DOHH2 (cell line): Measurements from ENCODE around the gene ADPRS.

ENCODE experiments used
- H3F3A ChIP-seq: fragments of 200-600 bp; sonication (generic), shearing (Covaris generic); 2 replicates; pipeline ENCODE4 v1.6.0; 2016; ENCODE audit warnings: antibody characterized with exemption, mild to moderate bottlenecking; ENCODE audit not compliant: control insufficient read depth, insufficient read depth
- H3K27ac ChIP-seq: fragments of 200-600 bp; sonication (generic); 2 replicates; pipeline ENCODE4 v1.5.1; 2014; ENCODE audit warnings: low read depth, mild to moderate bottlenecking, low read length, moderate library complexity
- H3K27me3 ChIP-seq: fragments of 200-600 bp; sonication (generic); 2 replicates; pipeline ENCODE4 v1.6.1; 2014; ENCODE audit warnings: mild to moderate bottlenecking, low read length, mixed read lengths; ENCODE audit not compliant: control insufficient read depth
- H3K36me3 ChIP-seq: fragments of 200-600 bp; sonication (generic); 2 replicates; pipeline ENCODE4 v1.6.1; 2014; ENCODE audit warnings: mild to moderate bottlenecking, low read length, moderate library complexity, mixed read lengths; ENCODE audit not compliant: control insufficient read depth
- H3K4me1 ChIP-seq: fragments of 200-600 bp; sonication (generic); 2 replicates; pipeline ENCODE4 v1.6.1; 2014; ENCODE audit warnings: mild to moderate bottlenecking, low read length, mixed read lengths; ENCODE audit not compliant: control insufficient read depth
- H3K4me2 ChIP-seq: fragments of 200-600 bp; sonication (generic); 2 replicates; pipeline ENCODE4 v1.6.0; 2014; ENCODE audit warnings: mild to moderate bottlenecking, low read length, moderate library complexity
- H3K4me3 ChIP-seq: fragments of 200-600 bp; sonication (generic); 2 replicates; pipeline ENCODE4 v1.5.1; 2014; ENCODE audit warnings: mild to moderate bottlenecking, low read length, mixed read lengths
- H3K79me2 ChIP-seq: fragments of 200-600 bp; sonication (generic); 2 replicates; pipeline ENCODE4 v1.6.1; 2014; ENCODE audit warnings: mild to moderate bottlenecking, low read length, mixed read lengths; ENCODE audit not compliant: control insufficient read depth
- H3K9me2 ChIP-seq: fragments of 200-600 bp; sonication (generic); replicated peaks from 2 replicates; pipeline ENCODE4 v1.6.1; 2014; ENCODE audit warnings: mild to moderate bottlenecking, low read length, mixed read lengths; ENCODE audit not compliant: control insufficient read depth
- H3K9me3 ChIP-seq: fragments of 200-600 bp; sonication (generic); 2 replicates; pipeline ENCODE4 v1.6.1; 2014; ENCODE audit warnings: antibody characterized with exemption, low read length, mixed read lengths; ENCODE audit not compliant: control insufficient read depth, insufficient read depth
- H4K20me1 ChIP-seq: fragments of 200-600 bp; sonication (generic); 2 replicates; pipeline ENCODE4 v1.6.0; 2014; ENCODE audit warnings: low read depth, mild to moderate bottlenecking, antibody characterized with exemption, low read length, moderate library complexity; ENCODE audit not compliant: control insufficient read depth, insufficient read depth
- EZH2phosphoT487 ChIP-seq: fragments of 200-600 bp; sonication (generic); IDR thresholded peaks from 2 replicates; pipeline ENCODE4 v1.6.1; 2017; ENCODE audit warnings: borderline replicate concordance, mild to moderate bottlenecking, antibody characterized with exemption, low read length, moderate library complexity, mixed read lengths
- TF ChIP-seq, protein P1 (sequence below): fragments of 200-600 bp; sonication (generic); IDR thresholded peaks from one replicate; pipeline ENCODE4 v1.5.1; 2014; ENCODE audit warnings: antibody characterized with exemption, mild to moderate bottlenecking, low read depth, low read length; ENCODE audit not compliant: poor library complexity, severe bottlenecking

ADPRS gene

DNA sequence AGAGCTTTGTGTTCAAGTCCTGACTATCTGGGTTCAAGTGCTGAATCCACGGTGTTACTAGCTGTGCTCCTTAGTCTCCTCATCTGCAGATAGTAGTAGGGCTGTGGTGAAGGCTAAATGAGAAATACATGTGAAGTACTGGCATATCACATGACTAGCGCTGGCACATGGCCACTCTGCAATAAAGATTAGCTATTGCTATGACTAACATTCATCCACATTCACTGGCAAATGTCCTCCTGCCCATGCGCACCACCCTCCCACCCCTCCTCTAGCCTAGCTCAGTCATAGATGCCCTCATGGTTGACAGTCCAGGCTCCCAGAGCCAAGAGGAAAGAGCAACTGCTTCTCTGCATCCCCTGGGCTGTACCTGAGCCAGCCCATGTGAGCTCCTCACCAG lies 44.8 kb downstream of the ADPRS start:
- Histone ChIP-seq H3K27me3 (no peaks in the 10 kb centered on the region), H3K4me3 (no peak overlapping the region), H3K4me1 (no peaks in the 10 kb centered on the region), H3K79me2 (no peaks in the 10 kb centered on the region), H3K9me2 (no peaks in the 10 kb centered on the region), H3K27ac (no peak overlapping the region), H3K4me2 (no peak overlapping the region), H3K36me3 (peaks cover 25% of the 10 kb centered on the region), H3F3A (no peaks in the 10 kb centered on the region), H4K20me1 (no peaks in the 10 kb centered on the region), H3K9me3 (no peaks in the 10 kb centered on the region)
- TF ChIP-seq EZH2phosphoT487 = no peak
- TF ChIP-seq, protein P1, sequence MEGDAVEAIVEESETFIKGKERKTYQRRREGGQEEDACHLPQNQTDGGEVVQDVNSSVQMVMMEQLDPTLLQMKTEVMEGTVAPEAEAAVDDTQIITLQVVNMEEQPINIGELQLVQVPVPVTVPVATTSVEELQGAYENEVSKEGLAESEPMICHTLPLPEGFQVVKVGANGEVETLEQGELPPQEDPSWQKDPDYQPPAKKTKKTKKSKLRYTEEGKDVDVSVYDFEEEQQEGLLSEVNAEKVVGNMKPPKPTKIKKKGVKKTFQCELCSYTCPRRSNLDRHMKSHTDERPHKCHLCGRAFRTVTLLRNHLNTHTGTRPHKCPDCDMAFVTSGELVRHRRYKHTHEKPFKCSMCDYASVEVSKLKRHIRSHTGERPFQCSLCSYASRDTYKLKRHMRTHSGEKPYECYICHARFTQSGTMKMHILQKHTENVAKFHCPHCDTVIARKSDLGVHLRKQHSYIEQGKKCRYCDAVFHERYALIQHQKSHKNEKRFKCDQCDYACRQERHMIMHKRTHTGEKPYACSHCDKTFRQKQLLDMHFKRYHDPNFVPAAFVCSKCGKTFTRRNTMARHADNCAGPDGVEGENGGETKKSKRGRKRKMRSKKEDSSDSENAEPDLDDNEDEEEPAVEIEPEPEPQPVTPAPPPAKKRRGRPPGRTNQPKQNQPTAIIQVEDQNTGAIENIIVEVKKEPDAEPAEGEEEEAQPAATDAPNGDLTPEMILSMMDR = no peak

DNA sequence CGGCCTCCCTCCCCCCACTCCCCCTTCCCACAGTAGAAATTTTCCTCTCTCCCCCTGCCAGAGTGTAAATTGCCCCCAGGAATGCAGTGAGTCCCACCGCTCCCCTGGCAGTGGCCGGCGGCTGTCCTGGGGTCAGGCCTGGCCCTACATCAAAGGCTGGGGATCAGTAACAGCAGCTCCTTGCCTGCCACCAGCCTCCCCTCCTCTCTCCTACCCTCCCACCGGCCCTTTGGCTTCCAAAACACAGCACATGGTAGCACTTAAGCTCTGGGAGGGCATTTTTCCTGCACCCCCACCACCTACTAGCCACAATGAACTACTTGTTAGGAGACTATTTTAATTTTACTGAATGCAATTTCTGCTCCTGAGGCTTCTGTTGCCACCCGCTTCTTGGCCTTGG lies 45.3 kb downstream of the ADPRS start:
- no peaks in the 10 kb centered on the region for H3K27me3 ChIP-seq
- H3F3A ChIP-seq = no peaks in the 10 kb centered on the region
- H3K4me2 ChIP-seq = no peak overlapping the region
- no peak overlapping the region for H3K27ac ChIP-seq
- no peak overlapping the region for H3K4me3 ChIP-seq
- peaks cover 27% of the 10 kb centered on the region for H3K36me3 ChIP-seq
- H3K79me2 ChIP-seq = no peaks in the 10 kb centered on the region
- H3K9me2 ChIP-seq = no peaks in the 10 kb centered on the region
- H4K20me1 ChIP-seq = no peaks in the 10 kb centered on the region
- no peaks in the 10 kb centered on the region for H3K4me1 ChIP-seq
- TF ChIP-seq EZH2phosphoT487 = no peak
- TF ChIP-seq, protein P1 = no peak
- H3K9me3 ChIP-seq = no peaks in the 10 kb centered on the region

DNA sequence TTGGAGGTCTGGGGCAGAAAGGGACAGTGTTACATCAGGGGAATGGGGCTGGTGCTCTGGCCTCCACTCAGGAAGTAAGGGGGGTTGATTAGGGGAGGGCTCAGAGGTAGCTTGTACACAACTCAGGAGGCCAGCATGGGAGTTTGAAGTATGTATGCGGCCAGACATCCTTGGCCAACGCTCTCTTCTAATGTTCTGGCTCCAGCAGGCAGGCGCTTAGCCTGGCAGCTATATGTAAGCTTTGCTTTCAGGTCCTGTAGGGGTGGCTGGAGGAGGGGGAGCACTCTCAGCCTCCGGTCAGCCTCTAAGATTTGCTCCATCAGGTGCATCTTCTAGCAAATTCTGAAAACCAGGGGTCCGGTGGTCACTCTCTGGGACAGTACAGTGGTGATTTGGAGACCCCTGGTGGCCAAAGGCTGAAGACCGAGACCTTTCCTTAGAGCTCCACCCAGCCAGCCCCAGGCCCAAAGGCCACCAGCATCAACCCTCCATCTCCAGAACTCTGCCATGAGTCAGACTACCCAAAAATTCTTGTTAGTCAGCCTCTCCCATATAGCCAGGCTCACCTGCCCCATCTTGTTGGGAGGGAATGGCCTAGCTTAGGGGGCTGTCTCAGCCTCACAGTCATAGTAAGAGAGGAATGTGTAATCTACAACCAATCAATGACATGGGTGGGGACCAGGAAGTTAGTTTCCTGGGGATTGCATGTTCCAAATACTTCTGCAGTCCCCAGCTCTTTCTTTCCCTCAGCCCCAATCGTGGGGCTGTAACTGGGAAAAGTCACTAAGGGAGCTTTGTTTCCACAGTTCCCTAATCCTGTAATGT lies 46.0 kb downstream of the ADPRS start:
- TF ChIP-seq EZH2phosphoT487 = no peak
- TF ChIP-seq, protein P1 = peak; percentile 75
- H3K79me2 ChIP-seq = no peaks in the 10 kb centered on the region
- no peak overlapping the region for H3K4me3 ChIP-seq
- no peaks in the 10 kb centered on the region for H3K4me1 ChIP-seq
- H3F3A ChIP-seq = no peaks in the 10 kb centered on the region
- H3K27ac ChIP-seq = no peak overlapping the region
- no peaks in the 10 kb centered on the region for H3K27me3 ChIP-seq
- H4K20me1 ChIP-seq = no peaks in the 10 kb centered on the region
- peaks cover 33% of the 10 kb centered on the region for H3K36me3 ChIP-seq
- no peaks in the 10 kb centered on the region for H3K9me3 ChIP-seq
- no peaks in the 10 kb centered on the region for H3K9me2 ChIP-seq
- no peak overlapping the region for H3K4me2 ChIP-seq
